GM20000 (cell line): ENCODE measurements around the gene GSTO2.

ENCODE experiments used
- DNase-seq: peaks from one replicate; pipeline ENCODE4 v3.0.0; 2012; ENCODE audit warnings: low spot score
- CTCF ChIP-seq: IDR thresholded peaks from 2 replicates; pipeline ENCODE4 v1.5.1; 2012; ENCODE audit warnings: mild to moderate bottlenecking, control low read depth; ENCODE audit errors: extremely low read depth, missing control alignments

GSTO2 gene

DNA sequence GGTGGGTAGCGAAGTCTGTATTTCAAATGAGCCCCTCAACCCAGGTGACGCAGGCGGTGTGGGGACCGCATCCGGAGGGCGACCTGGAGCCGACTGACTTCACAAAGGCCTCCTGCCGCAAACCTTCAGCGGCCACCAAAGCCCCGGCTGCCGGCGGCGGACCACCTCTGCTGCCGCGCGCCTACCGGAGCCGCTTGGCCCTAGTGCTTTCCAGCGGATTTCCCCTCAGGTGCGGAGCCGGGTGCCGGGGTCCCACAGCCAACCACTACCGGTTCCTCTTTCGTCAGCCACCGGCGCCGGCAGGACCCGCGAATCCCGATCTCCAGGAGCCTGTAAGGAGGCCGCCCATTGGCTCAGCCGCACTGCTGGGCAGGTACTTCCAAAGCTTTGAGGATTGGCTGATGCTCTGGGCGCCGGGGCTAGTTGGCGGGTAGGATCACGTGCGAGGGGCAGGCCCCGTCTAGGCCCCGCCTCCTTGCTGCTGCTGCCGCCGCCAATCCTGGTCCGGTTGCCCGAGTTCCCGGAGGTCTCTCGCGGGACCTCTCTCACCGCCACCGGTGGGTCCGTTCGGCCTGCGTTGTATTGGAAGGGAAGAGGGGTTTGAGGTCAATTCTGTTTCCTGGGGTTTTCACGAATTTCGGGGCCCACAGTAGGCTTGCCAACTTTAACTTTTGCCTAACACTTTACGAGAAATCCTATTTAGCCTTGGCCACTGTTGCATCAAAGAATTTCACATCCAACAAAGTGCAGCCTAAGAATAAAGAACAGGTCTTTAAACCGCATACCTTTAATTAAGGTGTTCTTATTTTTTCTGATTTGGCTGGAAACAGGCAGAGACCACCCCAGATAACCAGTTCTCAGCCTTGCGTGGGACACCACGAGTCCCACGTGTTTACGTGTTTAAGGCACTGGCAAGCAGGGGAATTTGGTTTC, at the start of gene GSTO2:
GSTO2 (plus strand) TSS at position 472 of the 933 bp plus-strand sequence. CDS start 5,732 bp downstream, outside the sequence.
- TF ChIP-seq CTCF, result no peak
- DNase-seq, result peak; percentile 99

DNA sequence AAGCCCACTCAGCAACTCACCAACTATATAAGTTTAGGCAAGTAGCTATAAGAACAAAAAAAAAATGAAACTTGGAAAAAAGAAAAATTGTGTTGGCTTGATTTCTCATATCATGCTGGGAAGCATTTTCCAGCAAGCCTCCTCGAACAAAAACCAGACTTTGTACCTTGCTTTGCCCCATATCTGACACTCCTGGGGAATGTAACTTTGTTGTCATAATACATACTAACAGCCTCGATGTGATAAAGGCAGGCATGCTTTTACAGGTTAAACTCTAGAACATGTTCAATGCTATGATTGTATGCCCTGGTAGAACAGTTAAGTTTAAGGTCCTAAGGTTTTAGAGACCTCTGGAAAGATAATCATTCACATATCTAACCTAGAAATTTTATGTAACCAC, 48.5 kb upstream of the GSTO2 start:
- DNase-seq, result no peak
- no peak for TF ChIP-seq CTCF

GRCh38 chr10:104223304-104223703, 45.7 kb upstream of the GSTO2 start:
- no peak for TF ChIP-seq CTCF
- no peak for DNase-seq

- no peak for TF ChIP-seq CTCF
- DNase-seq, result no peak
Observed at GRCh38 chr10:104230490-104230889, 38.5 kb upstream of the GSTO2 start.

DNA sequence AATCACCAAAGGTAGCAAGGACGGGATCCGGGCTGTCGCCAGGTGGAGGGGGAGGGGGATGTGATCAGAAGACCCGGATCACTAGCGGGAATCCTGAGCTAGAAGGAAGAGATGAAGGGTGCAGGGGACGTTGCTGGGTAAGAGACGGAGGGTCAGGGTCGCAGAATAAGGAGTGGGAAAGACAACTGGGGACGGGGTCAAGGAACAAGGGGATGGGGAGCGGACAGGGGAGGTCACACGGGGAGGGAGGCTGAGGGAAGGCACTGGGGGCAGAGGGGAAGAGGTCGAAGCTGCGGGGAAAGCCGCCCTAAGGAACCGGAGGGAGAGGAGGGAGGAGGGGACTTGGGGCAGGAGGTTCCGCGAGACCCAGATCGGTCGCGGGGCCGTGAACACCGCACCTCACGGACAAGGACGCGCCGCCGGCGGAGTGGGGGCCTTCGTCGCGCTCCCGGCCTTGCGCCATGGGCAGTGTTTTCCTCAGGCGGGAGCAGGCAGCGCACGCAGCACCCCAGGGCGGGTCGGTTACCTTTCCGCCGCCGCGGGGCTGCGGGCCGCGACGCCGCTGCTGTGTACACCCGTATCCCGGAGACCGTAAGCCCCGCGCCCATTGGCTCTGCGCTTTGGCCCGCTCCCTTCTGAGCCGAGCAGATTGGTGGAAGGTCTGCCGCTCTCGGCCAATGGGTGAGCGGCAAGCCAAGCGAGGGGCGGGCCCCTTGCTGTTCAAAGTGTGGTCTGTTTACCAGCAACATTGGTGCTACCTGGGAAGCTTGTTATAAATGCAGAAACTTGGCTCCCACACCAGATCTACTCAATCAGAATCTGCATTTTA, 37.0 kb upstream of the GSTO2 start, which contains the start of gene CFAP43:
CFAP43 (minus strand) TSS at position 581 of the 829 bp plus-strand sequence; CDS start at position 463, 118 bp downstream.
- peak; percentile 99 for DNase-seq
- TF ChIP-seq CTCF, result no peak

- no peak for DNase-seq
- no peak for TF ChIP-seq CTCF
Observed at GRCh38 chr10:104232613-104233102, 36.3 kb upstream of the GSTO2 start.

GRCh38 chr10:104233817-104234216, 35.2 kb upstream of the GSTO2 start:
- no peak for DNase-seq
- TF ChIP-seq CTCF, result no peak
